Mesenchymal stem cell (in vitro differentiated cells and primary cell): ENCODE measurements around the gene RERE.

ENCODE experiments used
- DNase-seq: peaks from one replicate; pipeline ENCODE4 v3.0.0-alpha.2; 2013
- H2AFZ ChIP-seq: one replicate; pipeline ENCODE4 v1.6.1; 2013; ENCODE audit warnings: low read depth, mild to moderate bottlenecking, control low read depth, inconsistent platforms, low read length, moderate library complexity
- H2AK5ac ChIP-seq: 2 replicates; pipeline ENCODE4 v1.6.1; 2013; ENCODE audit warnings: low read length, moderate library complexity, mild to moderate bottlenecking, inconsistent platforms; ENCODE audit not compliant: severe bottlenecking
- H2BK120ac ChIP-seq: one replicate; pipeline ENCODE4 v1.6.1; 2013; ENCODE audit warnings: low read depth, mild to moderate bottlenecking, inconsistent platforms, low read length, moderate library complexity
- H2BK12ac ChIP-seq, 2 experiments: one replicate each; pipeline ENCODE4 v1.6.1; 2013; ENCODE audit warnings: inconsistent platforms in 2 of 2, low read length in 2 of 2, mild to moderate bottlenecking in 2 of 2, moderate library complexity in 2 of 2, control low read depth in 1 of 2
- H2BK15ac ChIP-seq: one replicate; pipeline ENCODE4 v1.6.1; 2013; ENCODE audit warnings: mild to moderate bottlenecking, low read depth, inconsistent platforms; ENCODE audit not compliant: poor library complexity, severe bottlenecking
- H2BK5ac ChIP-seq: 2 replicates; pipeline ENCODE4 v1.6.1; 2013; ENCODE audit warnings: low read depth, mild to moderate bottlenecking, low read length, control low read depth, inconsistent platforms; ENCODE audit not compliant: poor library complexity, severe bottlenecking
- H3K14ac ChIP-seq, 2 experiments: one replicate each; pipeline ENCODE4 v1.6.1; 2013; ENCODE audit warnings: inconsistent platforms in 2 of 2, low read length in 2 of 2, control low read depth in 1 of 2, mild to moderate bottlenecking in 1 of 2, moderate library complexity in 1 of 2
- H3K18ac ChIP-seq, 2 experiments: one replicate each; pipeline ENCODE4 v1.6.1; 2013; ENCODE audit warnings: inconsistent platforms in 2 of 2, low read length in 2 of 2, control low read depth in 1 of 2, low read depth in 1 of 2, mild to moderate bottlenecking in 1 of 2
- H3K23ac ChIP-seq, 2 experiments: one replicate each; pipeline ENCODE4 v1.6.1; 2013; ENCODE audit warnings: inconsistent platforms in 2 of 2, low read length in 2 of 2, mild to moderate bottlenecking in 2 of 2, moderate library complexity in 2 of 2, control low read depth in 1 of 2
- H3K27ac ChIP-seq: 2 replicates; pipeline ENCODE4 v1.5.1; 2013; ENCODE audit warnings: mild to moderate bottlenecking, moderate library complexity, low read length, control low read depth, inconsistent platforms; ENCODE audit not compliant: poor library complexity, severe bottlenecking
- H3K27me3 ChIP-seq, 2 experiments: 2 replicates each; pipeline versions ENCODE4 v1.6.1 to v1.7.0; 2013; ENCODE audit warnings: low read length in 2 of 2, mild to moderate bottlenecking in 2 of 2, moderate library complexity in 2 of 2, control low read depth in 1 of 2, inconsistent platforms in 1 of 2; ENCODE audit not compliant: control insufficient read depth in 1 of 2, insufficient read depth in 1 of 2
- H3K36me3 ChIP-seq, 2 experiments: 2 replicates each; pipeline versions ENCODE4 v1.6.1 to v1.7.0; 2013; ENCODE audit warnings: low read length in 2 of 2, control low read depth in 1 of 2, inconsistent platforms in 1 of 2, low read depth in 1 of 2, mild to moderate bottlenecking in 1 of 2; ENCODE audit not compliant: insufficient read depth in 2 of 2, control insufficient read depth in 1 of 2
- H3K4ac ChIP-seq, 2 experiments: one replicate each; pipeline ENCODE4 v1.6.1; 2013; ENCODE audit warnings: inconsistent platforms in 2 of 2, low read length in 2 of 2, mild to moderate bottlenecking in 2 of 2, moderate library complexity in 2 of 2, control low read depth in 1 of 2, low read depth in 1 of 2
- H3K4me1 ChIP-seq: 2 replicates; pipeline ENCODE4 v1.6.1; 2013; ENCODE audit warnings: low read depth, low read length, control low read depth; ENCODE audit not compliant: control insufficient read depth, insufficient read depth
- H3K4me2 ChIP-seq: 2 replicates; pipeline ENCODE4 v1.6.1; 2013; ENCODE audit warnings: low read length, mild to moderate bottlenecking, inconsistent platforms; ENCODE audit not compliant: poor library complexity, severe bottlenecking
- H3K4me3 ChIP-seq, 2 experiments: 2 replicates each; pipeline versions ENCODE4 v1.5.1 to v1.7.0; 2013; ENCODE audit warnings: low read length in 2 of 2, mild to moderate bottlenecking in 2 of 2, control low read depth in 1 of 2, low read depth in 1 of 2; ENCODE audit not compliant: insufficient read depth in 1 of 2
- H3K79me1 ChIP-seq: replicated peaks from 2 replicates; pipeline ENCODE4 v1.6.1; 2013; ENCODE audit warnings: mild to moderate bottlenecking, control low read depth, low read length, inconsistent platforms; ENCODE audit not compliant: poor library complexity, severe bottlenecking
- H3K9ac ChIP-seq: 2 replicates; pipeline ENCODE4 v1.7.0; 2013; ENCODE audit warnings: mild to moderate bottlenecking, low read length, moderate library complexity
- H3K9me3 ChIP-seq: 2 replicates; pipeline ENCODE4 v1.7.0; 2013; ENCODE audit warnings: mild to moderate bottlenecking, low read length; ENCODE audit not compliant: control insufficient read depth
- H4K8ac ChIP-seq: one replicate; pipeline ENCODE4 v1.6.1; 2013; ENCODE audit warnings: inconsistent platforms, mild to moderate bottlenecking, low read length, moderate library complexity
- H4K91ac ChIP-seq: one replicate; pipeline ENCODE4 v1.6.1; 2013; ENCODE audit warnings: mild to moderate bottlenecking, low read length, inconsistent platforms
- WGBS: methylation state at CpG from one replicate; pipeline ENCODE4 v1.1.7; 2013; ENCODE audit warnings: mixed read lengths; 5-methylcytosine and 5-hydroxymethylcytosine counted together

RERE gene

DNA sequence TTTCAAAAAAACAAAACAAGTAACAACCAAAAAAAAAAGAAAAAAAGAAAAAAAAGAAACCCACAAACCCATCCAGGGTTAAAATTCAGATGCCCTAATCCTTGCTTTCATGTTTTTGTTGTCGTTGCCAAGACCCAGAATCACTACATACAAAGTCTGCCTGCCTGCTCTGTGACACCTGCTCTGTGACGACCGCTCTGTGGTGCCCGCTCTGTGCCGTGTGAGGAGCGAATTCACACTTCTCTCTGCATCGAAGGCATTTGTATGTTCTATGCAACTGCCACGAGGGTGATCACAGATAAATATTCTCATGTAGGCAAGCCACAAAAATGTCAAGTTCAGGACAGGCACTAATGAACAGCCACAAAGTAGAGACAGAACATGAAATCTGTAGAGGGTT lies 321.0 kb downstream of the RERE start:
- no peak overlapping the region for H3K4me2 ChIP-seq
- H3K9me3 ChIP-seq = no peaks in the 10 kb centered on the region
- no peak overlapping the region for H2BK12ac ChIP-seq
- H3K9ac ChIP-seq = no peak overlapping the region
- DNase-seq = no peak
- no peak overlapping the region for H3K23ac ChIP-seq
- no peak overlapping the region for H2BK15ac ChIP-seq
- no peak overlapping the region for H3K27ac ChIP-seq
- H2AK5ac ChIP-seq = no peak overlapping the region
- no peak overlapping the region for H2BK120ac ChIP-seq
- no peak overlapping the region for H3K4me3 ChIP-seq
- H3K4me1 ChIP-seq = peaks cover 3% of the 10 kb centered on the region
- peak overlapping the region in 1 of 2 experiments; percentile 13 for H3K18ac ChIP-seq
- H3K36me3 ChIP-seq = peaks cover 27 to 48% of the 10 kb centered on the region in 2 experiments
- no peak overlapping the region for H2BK5ac ChIP-seq
- H3K27me3 ChIP-seq = no peaks in the 10 kb centered on the region
- 93% methylated on average over 8 of the region's 8 CpGs for WGBS
- no peak overlapping the region for H2AFZ ChIP-seq
- no peak overlapping the region for H3K14ac ChIP-seq
- H4K91ac ChIP-seq = no peak overlapping the region
- H3K79me1 ChIP-seq = peaks cover 13% of the 10 kb centered on the region
- peak overlapping the region; percentile 27 for H4K8ac ChIP-seq
- H3K4ac ChIP-seq = no peak overlapping the region

DNA sequence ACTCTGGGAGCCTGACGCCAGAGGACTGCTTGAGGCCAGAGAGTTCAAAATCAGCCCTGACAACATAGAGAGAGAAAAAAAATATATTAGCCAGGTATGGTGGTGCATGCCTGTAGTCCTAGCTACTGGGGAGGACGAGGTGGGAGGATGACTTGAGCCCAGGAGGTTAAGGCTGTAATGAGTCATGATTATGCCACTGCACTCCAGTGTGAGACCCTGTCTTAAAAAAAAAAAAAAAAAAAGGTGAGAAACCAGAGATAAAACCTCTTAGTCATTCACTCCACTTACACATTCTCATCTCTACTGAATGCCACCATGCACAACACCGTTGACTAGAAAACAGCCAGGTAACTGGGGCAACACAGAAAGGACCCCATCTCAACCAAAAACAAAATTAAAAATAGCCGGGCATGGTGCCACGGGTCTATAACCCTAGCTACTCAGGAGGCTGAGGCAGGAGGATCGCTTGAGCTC lies 321.5 kb downstream of the RERE start:
- Histone ChIP-seq H3K23ac (no peak overlapping the region), H2BK12ac (no peak overlapping the region), H2AFZ (no peak overlapping the region), H2BK15ac (no peak overlapping the region), H3K9ac (no peak overlapping the region), H2BK5ac (no peak overlapping the region), H3K4ac (no peak overlapping the region), H3K18ac (no peak overlapping the region), H3K4me1 (peaks cover 3% of the 10 kb centered on the region), H3K27ac (no peak overlapping the region), H3K9me3 (no peaks in the 10 kb centered on the region), H3K4me3 (no peak overlapping the region), H2BK120ac (no peak overlapping the region), H3K79me1 (peaks cover 14% of the 10 kb centered on the region), H3K4me2 (no peak overlapping the region), H2AK5ac (no peak overlapping the region), H3K14ac (no peak overlapping the region), H4K91ac (no peak overlapping the region), H3K36me3 (peaks cover 27 to 48% of the 10 kb centered on the region in 2 experiments), H3K27me3 (no peaks in the 10 kb centered on the region), H4K8ac (no peak overlapping the region)
- WGBS = 81% methylated on average over 4 of the region's 6 CpGs
- DNase-seq = no peak

DNA sequence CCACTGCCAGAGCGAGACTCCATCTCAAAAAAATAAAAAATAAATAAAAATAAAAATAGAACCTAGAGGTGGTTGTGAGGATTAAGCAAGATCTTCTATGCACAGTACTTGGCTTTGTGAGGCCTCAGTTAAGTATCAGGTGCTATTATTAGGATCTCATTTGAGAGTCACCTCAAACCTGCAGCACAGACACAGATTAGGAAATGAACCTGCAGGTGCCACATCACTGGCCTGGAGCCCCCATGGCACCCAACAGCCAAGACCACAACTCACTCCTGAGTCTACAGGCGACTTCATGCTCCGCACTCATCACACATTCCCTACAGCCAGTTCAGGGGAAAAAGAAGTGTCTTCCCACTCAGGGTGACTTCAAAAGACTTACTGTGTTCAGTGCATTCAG lies 322.8 kb downstream of the RERE start:
- no peak overlapping the region for H2BK12ac ChIP-seq
- peaks cover 13% of the 10 kb centered on the region for H3K79me1 ChIP-seq
- no peak overlapping the region for H2AFZ ChIP-seq
- H3K9ac ChIP-seq = no peak overlapping the region
- no peak for DNase-seq
- no peak overlapping the region for H3K23ac ChIP-seq
- peak overlapping the region; percentile 48 for H2BK15ac ChIP-seq
- H2BK120ac ChIP-seq = no peak overlapping the region
- peaks cover 24 to 48% of the 10 kb centered on the region in 2 experiments for H3K36me3 ChIP-seq
- WGBS = 100% methylated on average over 2 of the region's 3 CpGs
- H3K9me3 ChIP-seq = no peaks in the 10 kb centered on the region
- H2BK5ac ChIP-seq = no peak overlapping the region
- H3K27ac ChIP-seq = no peak overlapping the region
- H3K18ac ChIP-seq = peak overlapping the region in 1 of 2 experiments; percentile 17
- no peak overlapping the region for H3K4ac ChIP-seq
- H3K27me3 ChIP-seq = no peaks in the 10 kb centered on the region
- no peak overlapping the region for H4K91ac ChIP-seq
- H3K4me2 ChIP-seq = no peak overlapping the region
- H4K8ac ChIP-seq = no peak overlapping the region
- H2AK5ac ChIP-seq = no peak overlapping the region
- no peak overlapping the region for H3K14ac ChIP-seq
- peaks cover 3% of the 10 kb centered on the region for H3K4me1 ChIP-seq
- no peak overlapping the region for H3K4me3 ChIP-seq

DNA sequence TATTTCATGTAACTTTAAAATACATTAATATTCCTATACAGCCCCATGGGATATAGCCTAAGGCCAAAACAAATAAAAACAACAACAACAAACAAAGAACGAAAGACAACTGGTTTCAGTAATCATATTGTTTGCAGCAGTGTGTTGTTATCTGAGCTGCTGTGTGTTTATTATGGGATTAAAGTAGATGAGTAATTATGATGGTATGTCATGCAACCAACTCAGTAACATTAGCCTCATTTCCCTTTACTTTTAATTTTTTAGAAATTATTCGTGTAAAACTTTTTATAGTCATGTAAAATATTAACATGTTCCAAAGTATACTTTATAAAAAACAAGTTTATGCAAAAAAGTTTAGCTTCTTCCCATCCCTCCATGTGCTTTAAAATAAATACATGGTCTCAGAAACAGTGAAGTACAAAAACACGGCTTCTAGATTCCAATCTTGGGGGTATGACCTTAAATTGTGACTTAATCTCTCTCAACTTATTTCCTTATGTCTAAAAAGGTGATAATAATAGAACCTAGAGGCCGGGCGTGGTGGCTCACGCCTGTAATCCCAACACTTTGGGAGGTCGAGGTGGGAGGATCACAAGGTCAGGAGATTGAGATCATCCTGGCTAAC lies 323.4 kb downstream of the RERE start:
- Histone ChIP-seq H3K4ac (no peak overlapping the region), H4K8ac (no peak overlapping the region), H4K91ac (no peak overlapping the region), H3K36me3 (peaks cover 23 to 44% of the 10 kb centered on the region in 2 experiments), H3K27me3 (no peaks in the 10 kb centered on the region), H2BK15ac (no peak overlapping the region), H2AK5ac (no peak overlapping the region), H3K4me2 (no peak overlapping the region), H3K23ac (no peak overlapping the region), H3K79me1 (peaks cover 11% of the 10 kb centered on the region), H3K4me3 (no peak overlapping the region), H2AFZ (no peak overlapping the region), H2BK5ac (no peak overlapping the region), H3K14ac (no peak overlapping the region), H3K27ac (no peak overlapping the region), H3K9me3 (no peaks in the 10 kb centered on the region), H3K9ac (no peak overlapping the region), H2BK120ac (no peak overlapping the region), H2BK12ac (no peak overlapping the region), H3K4me1 (peaks cover 3% of the 10 kb centered on the region), H3K18ac (no peak overlapping the region)
- WGBS = 65% methylated on average over 5 of the region's 7 CpGs
- peak; percentile 58 for DNase-seq
